GM21381 (cell line): ENCODE measurements around the gene CCL26.

ENCODE experiments used
- ATAC-seq: cut with Tn5 transposase; IDR thresholded peaks from one replicate; pipeline ENCODE4 v1.9.1; 2021; ENCODE audit warnings: mild to moderate bottlenecking, moderate library complexity; ENCODE audit not compliant: unreplicated experiment

CCL26 gene, protein sequence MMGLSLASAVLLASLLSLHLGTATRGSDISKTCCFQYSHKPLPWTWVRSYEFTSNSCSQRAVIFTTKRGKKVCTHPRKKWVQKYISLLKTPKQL

DNA sequence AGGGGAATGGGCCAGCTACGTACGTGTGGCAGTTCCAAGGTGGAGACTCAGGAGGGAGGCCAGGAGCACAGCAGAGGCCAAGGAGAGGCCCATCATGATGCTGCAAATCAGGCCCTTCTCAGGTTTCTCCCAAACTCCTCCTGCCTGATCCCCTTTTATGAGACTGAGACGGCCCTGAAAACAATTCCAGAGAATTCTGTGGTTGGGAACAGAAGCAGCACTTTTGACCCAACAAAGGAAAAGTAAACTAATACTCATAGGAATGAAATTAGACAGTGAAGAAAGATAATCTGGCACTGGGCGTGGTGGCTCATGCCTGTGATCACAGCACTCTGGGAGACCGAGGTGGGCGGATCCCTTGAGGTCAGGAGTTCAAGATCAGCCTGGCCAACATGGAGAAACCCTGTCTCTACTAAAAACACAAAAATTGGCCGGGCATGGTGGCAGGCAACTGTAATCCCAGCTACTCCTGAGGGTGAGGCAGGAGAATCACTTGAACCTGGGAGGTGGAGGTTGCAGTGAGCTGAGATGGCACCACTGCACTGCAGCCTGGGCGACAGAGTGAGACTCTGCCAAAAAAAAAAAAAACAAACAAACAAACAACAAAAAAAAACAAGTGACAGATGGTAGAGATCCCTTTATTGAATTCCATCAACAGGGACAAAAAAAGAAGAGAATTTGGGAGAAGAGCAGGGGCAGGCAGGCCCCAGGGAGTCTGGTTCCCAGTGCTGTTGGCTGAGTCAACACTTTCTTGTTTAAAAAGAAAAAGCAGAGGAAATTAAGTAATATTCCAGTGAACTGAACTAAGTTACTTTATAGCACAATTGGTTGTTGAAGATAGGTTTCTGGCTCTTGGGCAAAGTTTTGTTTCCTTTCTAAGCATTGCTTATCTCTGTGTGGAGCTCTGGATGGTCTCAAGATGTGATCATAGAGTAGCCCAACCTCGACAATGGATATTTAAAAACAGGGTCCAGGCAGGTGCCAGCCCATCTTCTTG lies at the start of gene CCL26:
Gene CCL26, minus strand, starts transcription at position 131 of the 997 bp plus-strand sequence. Its CDS starts 35 bp downstream, at position 96.
- ATAC-seq, result no peak

DNA sequence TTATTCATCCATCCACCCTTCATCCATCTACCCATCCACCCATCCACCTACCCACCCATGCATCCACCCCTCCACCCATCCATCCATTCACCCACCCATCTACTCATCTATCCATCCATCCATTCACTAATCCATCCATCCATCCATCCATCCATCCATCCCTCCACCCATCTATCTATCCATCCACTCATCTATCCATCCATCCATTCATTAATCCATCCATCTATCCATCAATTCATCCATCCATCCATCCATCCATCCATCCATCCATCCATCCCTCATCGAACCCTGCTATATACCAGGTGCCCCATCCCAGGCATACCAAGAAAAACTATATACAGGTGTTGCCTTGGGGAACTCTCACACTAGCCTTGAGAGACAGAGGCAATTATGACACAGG lies 48.7 kb upstream of the CCL26 start:
- ATAC-seq, result no peak

DNA sequence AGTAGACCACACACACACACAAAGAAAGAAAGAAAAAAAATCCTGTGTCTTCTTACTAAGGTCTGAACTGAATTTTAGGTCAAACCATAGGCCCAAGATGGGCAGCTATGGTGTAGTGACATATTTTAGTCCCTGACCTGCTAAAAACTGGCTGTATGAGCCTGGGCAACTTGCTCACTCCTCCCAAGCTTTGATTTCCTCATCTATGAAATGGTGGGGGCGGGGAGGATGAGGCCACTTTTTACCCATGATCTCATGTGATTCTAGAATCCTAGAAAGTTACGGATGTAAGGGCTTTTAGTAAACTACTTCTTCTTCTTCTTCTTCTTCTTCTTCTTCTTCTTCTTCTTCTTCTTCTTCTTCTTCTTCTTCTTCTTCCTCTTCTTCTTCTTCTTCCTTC lies 47.7 kb upstream of the CCL26 start:
- ATAC-seq, result no peak

DNA sequence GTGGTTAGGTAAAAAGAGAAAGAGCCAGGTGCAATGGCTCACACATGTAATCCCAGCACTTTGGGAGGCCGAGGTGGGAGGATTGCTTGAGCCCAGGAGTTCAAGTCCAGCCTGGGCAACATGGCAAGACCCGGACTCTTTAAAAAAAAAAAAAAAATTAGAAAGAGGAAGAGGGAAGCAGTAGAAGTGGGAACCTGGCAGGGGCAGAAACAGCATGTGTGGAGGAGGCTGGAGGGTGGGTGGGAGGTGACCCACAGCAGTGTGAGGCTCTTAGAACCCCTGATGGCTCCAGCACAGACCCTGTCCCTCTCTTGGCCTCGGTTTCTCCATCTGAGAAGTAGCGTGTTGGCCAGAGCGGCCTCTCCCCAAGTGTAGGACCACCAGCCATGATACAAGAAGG lies 46.5 kb upstream of the CCL26 start:
- ATAC-seq, result no peak

DNA sequence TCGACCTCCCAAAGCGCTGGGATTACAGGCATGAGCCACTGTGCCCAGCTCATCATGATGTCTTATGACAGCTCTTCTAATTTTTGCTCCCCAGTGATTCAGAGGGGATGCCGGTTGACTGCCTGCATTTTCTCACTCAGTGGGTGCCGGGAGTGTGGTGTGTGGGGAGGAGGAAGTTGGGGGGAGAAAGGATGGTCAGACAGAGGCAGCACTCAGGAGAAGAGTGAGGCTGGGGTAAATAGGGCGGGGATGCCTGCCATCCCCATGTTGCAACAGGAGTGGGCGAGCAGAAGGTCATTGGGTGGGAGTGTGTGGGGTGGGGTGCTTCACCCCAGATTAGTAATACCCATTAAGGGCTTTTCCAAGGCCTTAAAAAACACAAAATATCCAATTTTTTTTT lies 45.1 kb upstream of the CCL26 start:
- no peak for ATAC-seq

DNA sequence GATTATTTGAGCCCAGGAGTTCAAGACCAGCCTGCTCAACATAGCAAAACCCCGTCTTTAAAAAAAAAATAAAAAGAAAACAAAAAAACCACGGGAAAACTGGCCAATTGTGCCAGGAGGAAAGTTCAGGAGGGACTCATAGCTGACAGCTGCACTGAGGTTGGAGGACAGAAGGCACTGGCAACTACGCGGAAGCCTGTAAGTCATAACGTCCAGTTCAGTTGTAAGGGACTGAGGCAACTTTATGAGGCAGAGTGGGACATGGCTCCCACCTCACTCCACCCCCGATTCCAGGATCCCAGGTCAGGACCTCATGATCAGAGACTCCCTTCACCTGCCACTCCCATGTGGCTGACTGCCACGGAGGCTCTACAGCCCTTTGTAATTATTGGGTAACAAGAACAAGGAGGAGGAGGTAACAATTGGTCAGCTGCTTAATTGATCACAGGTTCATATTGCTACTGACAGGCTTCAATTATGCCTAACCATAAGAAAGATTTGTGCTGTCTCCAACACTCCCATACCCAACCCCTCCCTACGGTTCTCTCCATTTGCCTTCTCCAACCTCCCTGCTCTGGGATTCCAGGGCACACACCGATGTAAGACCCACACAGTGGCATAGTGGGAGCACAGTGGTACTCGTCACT lies 43.5 kb upstream of the CCL26 start:
- no peak for ATAC-seq

DNA sequence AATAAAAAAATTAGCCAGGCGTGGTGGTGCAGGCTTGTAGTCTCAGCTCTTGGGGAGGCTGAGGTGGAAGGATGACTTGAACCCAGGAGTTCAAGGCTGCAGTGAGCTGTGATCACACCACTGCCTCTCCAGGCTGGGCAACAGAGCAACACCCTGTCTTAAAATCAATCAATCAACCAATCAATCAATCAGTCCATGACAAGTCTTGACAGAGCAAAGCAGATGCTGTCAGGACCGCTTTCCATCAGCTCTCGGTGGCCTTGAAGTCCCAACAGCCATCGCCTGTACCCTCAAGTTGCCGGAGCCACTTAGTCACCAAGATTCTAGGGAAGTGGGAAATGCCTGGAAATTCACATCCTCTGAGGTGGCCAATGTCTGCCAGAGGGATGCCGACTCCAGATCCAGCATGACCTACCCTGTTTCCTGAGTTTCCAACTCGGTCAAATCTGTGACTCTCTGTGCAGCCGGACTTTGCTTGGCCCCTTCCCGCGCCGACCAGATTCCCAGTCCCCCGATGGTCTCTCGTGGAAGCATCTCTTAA lies 42.5 kb upstream of the CCL26 start:
- ATAC-seq, result no peak

DNA sequence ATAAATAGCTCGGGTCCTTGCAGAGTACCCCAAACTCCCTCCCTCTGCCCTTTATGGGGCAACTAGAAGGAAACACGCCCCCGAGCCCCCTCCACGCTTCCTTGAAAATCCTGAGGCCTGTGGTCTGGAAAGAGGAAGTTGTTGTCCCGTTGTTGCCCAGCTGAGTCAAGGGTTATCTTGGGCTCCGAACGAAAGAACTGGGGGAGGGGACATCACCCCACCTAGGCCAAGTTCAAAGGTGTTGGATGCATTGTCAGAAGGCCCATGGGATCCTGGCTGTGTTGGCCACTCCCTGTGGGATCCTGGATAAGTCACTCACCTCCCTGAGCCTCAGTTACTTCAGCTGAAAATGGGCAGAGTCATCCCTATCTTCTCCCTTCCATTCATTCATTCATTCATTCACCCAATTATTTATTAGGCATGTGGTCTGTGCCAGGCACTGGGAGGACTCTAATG lies 41.8 kb upstream of the CCL26 start, which contains the start of gene CCL24:
Gene CCL24, minus strand, starts transcription at position 26 of the 456 bp plus-strand sequence. CDS start 91 bp downstream, outside the sequence.
- no peak for ATAC-seq

DNA sequence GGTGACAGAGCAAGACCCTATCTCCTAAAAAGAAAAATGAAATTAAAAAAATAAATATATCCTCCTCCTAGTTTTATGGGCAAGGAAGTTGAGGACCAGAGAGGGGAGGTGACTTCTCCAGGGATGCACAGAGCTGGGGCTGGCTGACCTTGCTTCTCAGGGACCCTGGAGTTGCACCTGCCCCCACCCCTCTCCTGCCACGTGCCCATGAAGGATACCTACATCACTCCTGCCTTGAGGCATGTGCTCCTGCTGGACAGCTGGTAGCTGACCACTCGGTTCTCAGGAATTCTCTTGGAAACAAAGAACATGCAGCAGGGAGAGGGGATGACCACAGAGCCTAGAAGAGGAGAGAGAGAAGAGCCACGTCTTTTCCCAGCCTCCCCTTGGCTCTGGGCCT lies 41.1 kb upstream of the CCL26 start:
- no peak for ATAC-seq

DNA sequence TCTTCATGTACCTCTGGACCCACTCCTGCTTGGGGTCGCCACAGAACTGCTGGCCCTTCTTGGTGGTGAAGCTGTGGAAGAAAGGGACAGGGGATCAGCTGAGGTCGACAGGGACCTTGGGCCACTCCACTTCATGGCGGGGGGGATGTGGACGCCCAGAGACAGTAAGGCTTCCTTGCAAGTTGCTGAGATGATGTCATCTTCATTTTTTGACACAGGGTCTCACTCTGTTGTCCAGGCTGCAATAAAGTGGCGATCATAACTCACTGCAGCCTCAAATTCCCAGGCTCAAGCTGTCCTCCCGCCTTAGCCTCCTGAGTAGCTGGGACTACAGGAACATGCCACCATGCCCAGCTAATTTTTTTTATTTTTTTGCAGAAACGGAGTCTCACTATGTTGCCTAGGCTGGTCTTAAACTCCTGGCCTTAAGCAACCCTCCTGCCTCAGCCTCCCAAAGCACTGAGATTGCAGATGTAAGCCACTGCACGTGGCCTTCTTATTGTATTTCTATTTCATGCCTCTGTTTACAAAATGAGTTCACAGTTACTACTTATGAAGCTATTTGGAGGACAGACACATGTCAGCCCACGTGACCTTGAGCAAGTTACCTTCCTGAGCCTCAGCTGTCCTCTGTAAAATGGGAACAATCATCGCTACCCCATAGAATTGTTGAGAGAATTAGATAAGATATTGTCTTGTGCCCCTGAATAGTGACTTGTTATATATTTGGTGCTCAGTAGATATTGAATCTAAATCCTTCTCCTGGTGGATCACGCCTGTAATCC lies 40.1 kb upstream of the CCL26 start:
- ATAC-seq, result no peak

DNA sequence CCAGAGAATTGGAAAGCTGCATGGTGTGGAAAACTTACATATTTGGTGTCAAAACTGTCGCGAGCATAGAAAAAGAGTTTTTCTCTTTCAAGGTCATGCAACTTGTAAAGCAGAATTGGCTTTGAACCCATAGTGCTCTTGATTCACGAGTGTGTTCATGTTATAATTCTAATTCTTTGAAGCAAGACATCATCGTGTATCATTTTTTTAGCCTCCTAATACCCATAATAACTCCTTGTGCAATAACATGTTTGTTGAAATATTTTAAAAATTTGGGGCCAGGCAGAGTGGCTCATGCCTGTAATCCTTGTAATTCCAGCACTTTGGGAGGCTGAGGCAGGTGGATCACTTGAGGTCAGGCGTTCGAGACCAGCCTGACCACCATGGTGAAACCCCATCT lies 37.4 kb upstream of the CCL26 start:
- ATAC-seq, result no peak

DNA sequence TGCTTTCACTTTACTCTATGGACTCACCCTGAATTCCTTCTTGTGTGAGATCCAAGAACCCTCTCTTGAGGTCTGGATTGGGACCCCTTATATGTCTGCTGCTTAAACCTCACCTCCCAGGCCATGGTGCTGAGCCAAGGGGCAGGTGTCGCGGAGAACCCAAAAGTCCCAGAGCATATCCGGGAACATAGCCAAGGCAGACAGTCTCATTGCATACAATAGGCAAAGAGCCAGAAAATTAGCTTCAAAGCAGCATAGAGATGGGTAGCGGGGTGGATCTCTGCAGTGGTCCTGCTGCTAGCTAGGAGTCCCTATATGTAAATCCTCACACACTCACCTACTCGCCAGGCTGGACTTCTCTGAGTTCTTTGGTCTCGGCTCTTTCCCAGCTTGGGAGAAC lies 36.1 kb upstream of the CCL26 start:
- no peak for ATAC-seq

DNA sequence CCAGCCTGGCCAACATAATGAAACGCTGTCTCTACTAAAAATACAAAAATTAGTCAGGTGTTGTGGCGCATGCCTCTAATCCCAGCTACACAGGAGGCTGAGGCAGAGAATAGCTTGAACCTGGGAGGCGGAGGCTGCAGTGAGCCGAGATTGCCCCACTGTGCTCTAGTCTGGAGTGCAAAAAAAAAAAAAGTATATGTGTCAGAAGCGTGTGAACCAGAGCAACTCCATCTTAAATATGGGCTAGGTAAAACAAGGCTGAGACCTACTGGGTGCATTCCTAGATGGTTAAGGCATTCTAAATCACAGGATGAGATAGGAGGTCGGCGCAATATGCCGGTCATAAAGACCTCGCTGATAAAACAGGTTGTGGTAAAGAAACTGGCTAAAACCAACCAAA lies 35.4 kb upstream of the CCL26 start:
- no peak for ATAC-seq

DNA sequence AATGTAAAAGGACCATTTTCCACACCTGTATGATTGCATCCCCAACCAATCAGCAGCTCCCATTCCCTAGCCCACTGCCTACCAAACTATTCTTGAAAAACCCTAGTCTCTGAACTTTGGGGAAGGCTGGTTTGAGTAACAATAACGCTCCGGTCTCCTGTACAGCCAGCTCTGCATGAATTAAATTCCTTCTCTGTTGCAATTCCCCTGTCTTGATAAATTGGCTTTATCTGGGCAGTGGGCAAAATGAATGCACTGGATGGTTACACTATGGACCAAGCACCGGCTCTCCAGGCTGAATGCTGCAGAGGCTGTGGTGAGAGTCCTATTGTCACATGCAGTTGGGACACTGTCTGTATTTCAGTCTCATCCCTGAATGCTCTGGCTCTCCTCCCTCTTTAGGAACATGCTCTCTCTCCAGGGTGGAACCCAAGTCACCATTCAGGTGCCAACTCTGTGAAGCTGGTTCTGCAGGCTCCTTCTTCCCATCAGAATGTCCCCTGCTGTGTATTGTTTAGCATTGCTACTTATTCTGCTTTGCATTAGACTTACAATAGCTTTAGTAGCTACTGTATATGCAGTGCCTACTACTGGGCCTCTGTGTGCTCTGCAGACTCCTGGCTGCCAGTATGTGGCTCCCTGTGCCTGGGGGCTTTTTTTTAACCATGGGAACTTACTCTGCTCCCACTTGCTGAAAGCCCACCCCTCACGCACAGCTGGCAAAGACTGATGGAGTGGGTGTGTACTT lies 34.7 kb upstream of the CCL26 start:
- no peak for ATAC-seq

DNA sequence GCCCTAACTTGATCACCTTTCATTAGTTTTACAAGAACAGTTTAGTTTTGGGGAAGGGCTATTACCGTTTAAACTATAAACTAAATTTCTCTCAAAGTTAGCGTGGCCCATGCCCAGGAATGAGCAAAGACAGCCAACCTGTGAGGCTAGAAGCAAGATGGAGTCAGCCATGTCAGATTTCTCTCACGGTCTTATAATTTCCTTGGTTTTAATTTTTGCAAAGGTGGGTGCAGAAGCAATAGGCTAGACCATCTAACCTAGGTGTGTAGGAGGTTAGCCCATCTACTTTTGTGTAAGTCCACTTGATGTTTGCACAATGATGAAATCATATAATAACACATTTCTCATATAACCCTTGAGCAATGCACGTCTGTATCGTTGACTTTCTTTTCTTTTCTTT lies 32.7 kb upstream of the CCL26 start:
- ATAC-seq, result no peak

DNA sequence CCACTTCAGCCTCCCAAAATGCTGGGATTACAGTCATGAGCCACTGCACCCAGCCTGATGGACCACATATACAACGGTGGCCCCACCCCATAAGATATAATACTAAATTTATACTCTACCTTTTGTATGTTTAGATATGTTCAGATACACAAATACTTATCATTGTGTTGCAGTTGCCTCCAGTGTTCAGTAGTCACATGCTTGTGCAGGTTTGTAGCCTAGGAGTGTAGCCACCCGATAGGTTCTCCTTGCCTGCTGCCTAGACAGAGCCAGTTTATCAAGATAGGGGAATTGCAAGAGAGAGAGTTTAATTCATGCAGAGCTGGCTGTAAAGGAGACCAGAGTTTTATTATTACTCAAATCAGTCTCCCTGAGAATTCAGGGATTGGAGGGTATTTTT lies 32.0 kb upstream of the CCL26 start:
- ATAC-seq, result no peak

DNA sequence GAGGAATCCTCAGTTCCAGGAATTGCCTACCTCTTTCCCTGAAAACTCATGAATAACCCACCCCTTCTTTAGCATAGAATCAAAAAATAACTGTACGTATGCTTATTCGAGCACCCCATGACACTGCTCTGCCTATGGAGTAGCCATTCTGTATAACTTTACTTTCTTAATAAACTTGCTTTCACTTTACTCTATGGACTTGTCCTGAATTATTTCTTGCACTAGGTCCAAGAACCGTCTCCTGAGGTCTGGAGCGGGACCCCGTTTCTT lies 30.5 kb upstream of the CCL26 start:
- ATAC-seq, result no peak

DNA sequence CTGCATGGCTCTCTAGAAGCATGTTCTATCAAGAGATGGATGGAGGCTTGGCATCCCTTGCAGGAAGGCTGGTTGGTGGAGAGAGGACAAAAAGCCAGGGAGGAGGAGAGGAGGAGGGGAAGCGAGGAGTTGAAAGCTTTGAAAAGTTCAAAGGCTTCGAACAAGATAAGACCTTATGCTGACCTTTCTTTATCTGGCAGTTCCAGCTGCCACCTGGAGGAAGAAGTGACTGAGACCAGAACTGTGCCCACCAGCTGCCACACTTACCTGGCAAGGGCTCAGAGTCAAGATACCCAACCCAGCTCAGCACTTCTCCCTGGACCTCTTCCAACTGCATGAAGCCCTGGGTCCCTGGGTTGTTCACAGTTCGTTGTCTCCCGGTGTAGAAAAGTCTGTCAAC lies 26.8 kb upstream of the CCL26 start:
- no peak for ATAC-seq

DNA sequence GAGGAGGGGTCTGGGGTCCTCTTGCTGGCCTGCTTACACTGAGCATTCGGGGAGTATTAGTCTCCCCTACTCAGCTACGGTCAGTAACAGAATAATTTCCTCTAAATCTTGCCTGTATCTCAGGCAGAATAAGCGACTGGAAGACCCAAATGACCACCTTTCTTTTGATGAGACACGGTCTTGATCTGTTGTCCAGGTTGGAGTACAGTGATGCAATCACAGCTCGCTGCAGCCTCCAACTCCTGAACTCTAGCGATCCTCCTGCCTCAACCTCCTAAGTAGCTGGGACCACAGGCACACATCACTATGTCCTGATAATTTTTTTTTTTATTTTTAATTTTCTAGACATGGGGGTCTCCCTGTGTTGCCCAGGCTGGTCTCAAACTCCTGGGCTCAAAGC lies 24.4 kb upstream of the CCL26 start:
- ATAC-seq, result no peak

DNA sequence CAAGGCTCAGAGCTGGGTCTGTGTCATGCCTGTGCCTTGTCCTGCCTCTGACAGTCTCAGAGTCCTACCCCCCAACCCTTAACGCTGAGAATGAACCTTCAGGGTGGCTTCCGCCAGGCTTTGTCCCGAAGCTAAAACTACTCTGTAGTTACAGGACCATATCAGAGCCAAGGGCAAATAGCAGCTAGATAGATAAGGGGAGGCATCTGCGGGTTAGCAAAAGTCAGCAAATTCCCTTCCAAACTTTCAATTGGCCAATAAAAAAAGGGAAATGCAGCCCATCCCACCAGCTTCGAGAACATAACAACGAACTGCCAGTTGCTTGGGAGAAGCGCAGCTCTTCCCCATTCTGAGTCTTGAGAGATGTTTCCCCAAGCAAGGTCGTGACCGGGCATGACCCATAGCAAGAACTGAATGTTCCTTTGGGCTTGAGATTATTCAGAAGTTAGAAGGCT lies 23.8 kb upstream of the CCL26 start:
- no peak for ATAC-seq
